ENCODE data around the gene SMG1.
"Not testable (repeated sequence)": the region's sequence is repeated elsewhere in the genome, so short reads cannot be mapped to it uniquely, and the experiment has no call there.

The SMG1 gene

DNA sequence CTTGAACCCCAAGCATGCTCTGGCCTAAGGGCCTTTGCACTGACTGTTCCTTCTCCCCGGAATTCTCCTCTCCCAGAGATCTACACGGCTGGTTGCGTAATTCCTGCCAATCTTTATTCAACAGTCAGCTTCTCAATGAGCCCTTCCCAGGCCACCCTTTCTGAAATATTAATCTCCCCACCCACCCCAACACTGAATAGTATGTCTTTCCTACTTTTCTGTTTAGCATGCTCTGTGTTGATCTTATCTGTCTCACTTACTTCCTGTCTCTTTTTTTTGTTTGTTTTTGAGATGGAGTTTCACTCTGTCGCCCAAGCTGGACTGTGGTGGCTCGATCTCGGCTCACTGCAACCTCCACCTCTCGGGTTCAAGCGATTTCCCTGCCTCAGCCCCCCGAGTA lies 169.6 kb downstream of the SMG1 start:
- DNase-seq = not testable (repeated sequence)
